Testis (tissue), 2 donors: ENCODE data around the gene ETS2.

ENCODE experiments used
- POLR2A ChIP-seq: fragments of 450-650 bp; IDR thresholded peaks from one replicate; pipeline ENCODE4 v1.6.1; 2017; ENCODE audit warnings: antibody characterized with exemption, mild to moderate bottlenecking, moderate library complexity
- TF ChIP-seq, protein P1 (sequence below), 3 experiments: fragments of 450-650 bp in 2 of 3; fragments of 200-600 bp in 1 of 3; sonication (generic) in 1 of 3; IDR thresholded peaks; one replicate each; pipeline ENCODE4 v1.5.1; 2016 to 2019; ENCODE audit warnings: antibody characterized with exemption in 3 of 3, mild to moderate bottlenecking in 2 of 3, moderate library complexity in 1 of 3

DNA sequence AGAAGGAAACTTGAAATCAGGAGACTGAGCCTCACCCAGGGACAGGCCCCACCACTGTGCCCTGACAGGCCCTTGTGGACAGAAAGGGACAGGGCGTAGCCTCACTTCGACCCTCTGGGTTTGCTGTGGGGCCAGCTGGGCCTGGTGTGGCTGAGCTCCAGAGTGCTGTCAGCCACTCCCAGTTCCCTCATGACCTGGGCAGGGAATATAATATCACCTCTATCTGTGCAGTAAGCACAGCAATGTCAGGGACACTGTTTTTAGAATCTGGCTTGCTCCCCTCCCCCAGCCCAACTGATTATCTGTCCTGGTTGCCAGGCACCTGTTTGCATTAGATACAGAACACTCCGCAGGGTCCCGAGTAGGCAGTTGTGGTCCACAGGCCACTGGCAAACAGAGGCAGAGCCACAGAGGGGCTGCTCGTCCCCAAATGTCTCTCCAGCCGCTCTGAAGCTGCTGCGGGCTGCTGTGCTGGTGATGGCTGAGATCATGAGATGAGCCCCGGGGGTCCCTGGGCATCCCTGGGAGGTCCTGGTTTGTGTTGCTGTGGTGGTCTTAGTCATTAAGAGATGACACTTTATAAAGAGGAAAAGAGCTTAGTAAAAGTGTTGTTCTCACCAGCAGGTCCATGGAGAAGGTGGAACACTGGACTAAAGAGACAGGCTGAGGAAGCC lies 51.6 kb downstream of the ETS2 start:
- TF ChIP-seq, protein P1, sequence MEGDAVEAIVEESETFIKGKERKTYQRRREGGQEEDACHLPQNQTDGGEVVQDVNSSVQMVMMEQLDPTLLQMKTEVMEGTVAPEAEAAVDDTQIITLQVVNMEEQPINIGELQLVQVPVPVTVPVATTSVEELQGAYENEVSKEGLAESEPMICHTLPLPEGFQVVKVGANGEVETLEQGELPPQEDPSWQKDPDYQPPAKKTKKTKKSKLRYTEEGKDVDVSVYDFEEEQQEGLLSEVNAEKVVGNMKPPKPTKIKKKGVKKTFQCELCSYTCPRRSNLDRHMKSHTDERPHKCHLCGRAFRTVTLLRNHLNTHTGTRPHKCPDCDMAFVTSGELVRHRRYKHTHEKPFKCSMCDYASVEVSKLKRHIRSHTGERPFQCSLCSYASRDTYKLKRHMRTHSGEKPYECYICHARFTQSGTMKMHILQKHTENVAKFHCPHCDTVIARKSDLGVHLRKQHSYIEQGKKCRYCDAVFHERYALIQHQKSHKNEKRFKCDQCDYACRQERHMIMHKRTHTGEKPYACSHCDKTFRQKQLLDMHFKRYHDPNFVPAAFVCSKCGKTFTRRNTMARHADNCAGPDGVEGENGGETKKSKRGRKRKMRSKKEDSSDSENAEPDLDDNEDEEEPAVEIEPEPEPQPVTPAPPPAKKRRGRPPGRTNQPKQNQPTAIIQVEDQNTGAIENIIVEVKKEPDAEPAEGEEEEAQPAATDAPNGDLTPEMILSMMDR (IDR thresholded peaks at IDR 0.05), result no peak
- TF ChIP-seq POLR2A, result no peak
